Activated B cell treated with CpG ODN at 0.5 μM for 24 hours (primary cell): Measurements from ENCODE around the gene RNF180. TPM values are rescaled to one million over a fixed set of nuclear protein-coding genes. Genes with fewer than 3 reads are reported as not detected.
"Not testable (repeated sequence)": the region's sequence is repeated elsewhere in the genome, so short reads cannot be mapped to it uniquely, and the experiment has no call there.

Source experiments
- ATAC-seq: fragments of 200-7000 bp; cut with Tn5 transposase; one replicate; pipeline ENCODE4 v1.10.0; 2021; ENCODE audit warnings: low read depth, mild to moderate bottlenecking, moderate library complexity
- CTCF ChIA-PET: fragments of 350-600 bp; sonication (Branson Sonifier 250); formaldehyde crosslinking; loops from one replicate; lab custom pipeline; 2021; ENCODE audit warnings: antibody characterized with exemption; lab: Charles Lee
- POLR2A ChIA-PET: fragments of 350-600 bp; sonication (Branson Sonifier 250); formaldehyde crosslinking; loops from one replicate; lab custom pipeline; 2021; ENCODE audit warnings: antibody characterized with exemption; lab: Charles Lee
- DNase-seq: peaks from one replicate; pipeline ENCODE4 v3.0.0; 2022
- H3K27ac Mint-ChIP-seq: one replicate; pipeline ENCODE4 v1.8.0; 2020; ENCODE audit warnings: mixed read lengths
- H3K27me3 Mint-ChIP-seq: one replicate; pipeline ENCODE4 v1.8.0; 2021; ENCODE audit warnings: mixed read lengths
- H3K36me3 Mint-ChIP-seq: one replicate; pipeline ENCODE4 v1.8.0; 2021; ENCODE audit warnings: low read depth, mixed read lengths
- H3K4me1 Mint-ChIP-seq: one replicate; pipeline ENCODE4 v1.8.0; 2021; ENCODE audit warnings: mixed read lengths
- H3K4me3 Mint-ChIP-seq: one replicate; pipeline ENCODE4 v1.8.0; 2020; ENCODE audit warnings: mild to moderate bottlenecking, mixed read lengths
- H3K9me3 Mint-ChIP-seq: one replicate; pipeline ENCODE4 v1.8.0; 2020; ENCODE audit warnings: mixed read lengths
- CTCF ChIP-seq: fragments of 200-600 bp; IDR thresholded peaks from one replicate; pipeline ENCODE4 v1.8.0; 2022; ENCODE audit warnings: antibody characterized with exemption, mild to moderate bottlenecking
- intact Hi-C: fragments of 100-400 bp; cut with micrococcal nuclease; formaldehyde crosslinking; loops from one replicate; pipeline ENCODE4 v1.15.1; 2024
- total RNA-seq: library from RNA; stranded (reverse); gene quantifications from 2 replicates; pipeline ENCODE4 v1.2.3, GENCODE V29; 2022

RNF180 gene
- total RNA-seq, 1 donor from 2014 or later = not detected

- ATAC-seq (no peak), DNase-seq (no peak)
- no peaks in the 10 kb centered on the region for H3K36me3 Mint-ChIP-seq
- no peaks in the 10 kb centered on the region for H3K27me3 Mint-ChIP-seq
- ChIA-PET CTCF (no interaction called here), POLR2A (no interaction called here)
- H3K9me3 Mint-ChIP-seq = no peaks in the 10 kb centered on the region
- H3K27ac Mint-ChIP-seq = no peak overlapping the region
- no peak overlapping the region for H3K4me3 Mint-ChIP-seq
- intact Hi-C loops = no loop called here
- H3K4me1 Mint-ChIP-seq = no peaks in the 10 kb centered on the region
- no peak for TF ChIP-seq CTCF
Measured at GRCh38 chr5:64213531-64213930, 47.9 kb downstream of the RNF180 start.

GRCh38 chr5:64214132-64214531 lies 48.5 kb downstream of the RNF180 start:
- no peak overlapping the region for H3K27ac Mint-ChIP-seq
- no peaks in the 10 kb centered on the region for H3K27me3 Mint-ChIP-seq
- DNase-seq = no peak
- no peak overlapping the region for H3K4me3 Mint-ChIP-seq
- H3K36me3 Mint-ChIP-seq = no peaks in the 10 kb centered on the region
- no peaks in the 10 kb centered on the region for H3K9me3 Mint-ChIP-seq
- intact Hi-C loops = no loop called here
- CTCF ChIA-PET = no interaction called here
- H3K4me1 Mint-ChIP-seq = no peaks in the 10 kb centered on the region
- POLR2A ChIA-PET = no interaction called here
- no peak for TF ChIP-seq CTCF
- no peak for ATAC-seq

GRCh38 chr5:64221911-64222310 lies 56.3 kb downstream of the RNF180 start:
- TF ChIP-seq CTCF = no peak
- H3K27me3 Mint-ChIP-seq = no peaks in the 10 kb centered on the region
- ChIA-PET POLR2A (no interaction called here), CTCF (no interaction called here)
- H3K4me3 Mint-ChIP-seq = no peak overlapping the region
- H3K4me1 Mint-ChIP-seq = no peaks in the 10 kb centered on the region
- H3K27ac Mint-ChIP-seq = no peak overlapping the region
- no peak for ATAC-seq
- intact Hi-C loops = no loop called here
- no peak for DNase-seq
- no peaks in the 10 kb centered on the region for H3K36me3 Mint-ChIP-seq
- H3K9me3 Mint-ChIP-seq = no peaks in the 10 kb centered on the region

- ATAC-seq, intact Hi-C loops, DNase-seq, H3K27ac Mint-ChIP-seq, H3K27me3 Mint-ChIP-seq, H3K4me3 Mint-ChIP-seq, POLR2A ChIA-PET, H3K4me1 Mint-ChIP-seq, CTCF ChIA-PET, H3K9me3 Mint-ChIP-seq, H3K36me3 Mint-ChIP-seq: not testable (repeated sequence)
Measured at GRCh38 chr5:64225286-64225981, 59.8 kb downstream of the RNF180 start.

- ATAC-seq, intact Hi-C loops, DNase-seq, H3K4me3 Mint-ChIP-seq, H3K9me3 Mint-ChIP-seq, H3K4me1 Mint-ChIP-seq, CTCF ChIA-PET, H3K36me3 Mint-ChIP-seq, H3K27me3 Mint-ChIP-seq, H3K27ac Mint-ChIP-seq, POLR2A ChIA-PET: not testable (repeated sequence)
Measured at GRCh38 chr5:64227131-64227537, 61.5 kb downstream of the RNF180 start.

- no peaks in the 10 kb centered on the region for H3K9me3 Mint-ChIP-seq
- H3K36me3 Mint-ChIP-seq = no peaks in the 10 kb centered on the region
- ChIA-PET CTCF (interaction anchor here (0.9 to 2.1 kb wide), 4 partner anchors 12 to 1254 kb away, joined by 3 to 6 read pairs (median 4); no protein-coding TSS in a partner anchor), POLR2A (no interaction called here)
- DNase-seq = no peak
- no peak overlapping the region for H3K4me3 Mint-ChIP-seq
- H3K4me1 Mint-ChIP-seq = no peaks in the 10 kb centered on the region
- H3K27me3 Mint-ChIP-seq = no peaks in the 10 kb centered on the region
- intact Hi-C loops = loop anchor here (2.0 kb wide), 1 partner anchor 384 kb away; no protein-coding TSS in a partner anchor
- no peak for TF ChIP-seq CTCF
- no peak overlapping the region for H3K27ac Mint-ChIP-seq
- no peak for ATAC-seq
Measured at GRCh38 chr5:64229163-64229774, 63.6 kb downstream of the RNF180 start.
